Activated CD4-positive, alpha-beta T cell treated with anti-CD3 and anti-CD28 coated beads for 1 hour (primary cell): ENCODE results near the gene FXYD3.
"Not testable (repeated sequence)": the region's sequence is repeated elsewhere in the genome, so short reads cannot be mapped to it uniquely, and the experiment has no call there.

Source experiments
- DNase-seq: peaks from one replicate; pipeline ENCODE4 v3.0.0-alpha.2; 2020

FXYD3 gene

GRCh38 chr19:35087393-35087792, 28.2 kb upstream of the FXYD3 start:
- no peak for DNase-seq

- no peak for DNase-seq
Observed at GRCh38 chr19:35088131-35088913, 27.3 kb upstream of the FXYD3 start.

- no peak for DNase-seq
Observed at GRCh38 chr19:35089554-35089953, 26.1 kb upstream of the FXYD3 start.

GRCh38 chr19:35090160-35090505, 25.5 kb upstream of the FXYD3 start:
- no peak for DNase-seq

GRCh38 chr19:35090506-35091214, 25.0 kb upstream of the FXYD3 start:
- no peak for DNase-seq

GRCh38 chr19:35093430-35093829, 22.2 kb upstream of the FXYD3 start:
- DNase-seq = no peak

- DNase-seq = no peak
Observed at GRCh38 chr19:35093941-35094647, 21.5 kb upstream of the FXYD3 start.

GRCh38 chr19:35094656-35095055, 21.0 kb upstream of the FXYD3 start:
- DNase-seq = no peak

- DNase-seq = no peak
Observed at GRCh38 chr19:35095667-35096368, 19.8 kb upstream of the FXYD3 start.

GRCh38 chr19:35098413-35099049, 17.1 kb upstream of the FXYD3 start:
- no peak for DNase-seq

GRCh38 chr19:35099155-35099896, 16.3 kb upstream of the FXYD3 start:
- no peak for DNase-seq

- no peak for DNase-seq
Observed at GRCh38 chr19:35099897-35100275, 15.7 kb upstream of the FXYD3 start.

GRCh38 chr19:35100588-35101533, 14.8 kb upstream of the FXYD3 start:
- DNase-seq = no peak

GRCh38 chr19:35101949-35102348, 13.7 kb upstream of the FXYD3 start:
- not testable (repeated sequence) for DNase-seq

- not testable (repeated sequence) for DNase-seq
Observed at GRCh38 chr19:35103614-35104013, 12.0 kb upstream of the FXYD3 start.

- DNase-seq = no peak
Observed at GRCh38 chr19:35104361-35104760, 11.3 kb upstream of the FXYD3 start.

- no peak for DNase-seq
Observed at GRCh38 chr19:35105047-35105410, 10.6 kb upstream of the FXYD3 start.

GRCh38 chr19:35105411-35106290, 10.0 kb upstream of the FXYD3 start:
- no peak for DNase-seq

GRCh38 chr19:35106291-35106583, 9.4 kb upstream of the FXYD3 start:
- DNase-seq = no peak

GRCh38 chr19:35106898-35107541, 8.6 kb upstream of the FXYD3 start:
- no peak for DNase-seq
